Thymus (tissue), 11 donors: ENCODE data around the gene DGKE. TPM values are rescaled to one million over a fixed set of nuclear protein-coding genes. Genes with fewer than 3 reads are reported as not detected.

Experiments
- DNase-seq, 9 donors: peaks; one replicate each; pipeline ENCODE4 v3.0.0-alpha.2; 2013; ENCODE audit warnings: low spot score in 9 of 9, low read depth in 6 of 9, missing footprints in 1 of 9
- H3K27ac ChIP-seq, 2 donors: one replicate each; pipeline ENCODE4 v1.5.1; 2013; ENCODE audit warnings: control low read depth in 1 of 2, low read depth in 1 of 2, low read length in 1 of 2, mild to moderate bottlenecking in 1 of 2, moderate library complexity in 1 of 2
- H3K27me3 ChIP-seq, 2 donors: one replicate each; pipeline ENCODE4 v1.5.1; 2013; ENCODE audit warnings: low read length in 1 of 2; ENCODE audit not compliant: control insufficient read depth in 2 of 2, insufficient read depth in 1 of 2
- H3K36me3 ChIP-seq, 2 donors: one replicate each; pipeline ENCODE4 v1.5.1; 2013; ENCODE audit warnings: low read length in 1 of 2, mild to moderate bottlenecking in 1 of 2, moderate library complexity in 1 of 2; ENCODE audit not compliant: control insufficient read depth in 2 of 2, insufficient read depth in 2 of 2
- H3K4me1 ChIP-seq, 2 donors: one replicate each; pipeline ENCODE4 v1.5.1; 2013; ENCODE audit warnings: low read length in 2 of 2; ENCODE audit not compliant: control insufficient read depth in 2 of 2, insufficient read depth in 2 of 2
- H3K4me3 ChIP-seq, 2 donors: one replicate each; pipeline ENCODE4 v1.5.1; 2013; ENCODE audit warnings: low read length in 2 of 2, control low read depth in 1 of 2, mild to moderate bottlenecking in 1 of 2
- H3K9me3 ChIP-seq, 2 donors: one replicate each; pipeline ENCODE4 v1.5.1; 2013; ENCODE audit warnings: low read length in 1 of 2, mild to moderate bottlenecking in 1 of 2; ENCODE audit not compliant: control insufficient read depth in 2 of 2, insufficient read depth in 1 of 2
- WGBS: extraction: QIAGEN DNeasy Blood & Tissue Kit; methylation state at CpG from one replicate; pipeline ENCODE4 v1.1.7; 2013; 5-methylcytosine and 5-hydroxymethylcytosine counted together
- polyA plus RNA-seq: library from polyadenylated mRNA; stranded (reverse); fragments of 200-250 nt; gene quantifications from one replicate; pipeline ENCODE4 v1.2.3, GENCODE V29; 2013
- total RNA-seq: library from RNA; stranded (reverse); fragments of 120-200 nt; gene quantifications from one replicate; pipeline ENCODE4 v1.2.4, GENCODE V29; 2013
- donor health status: healthy.

The DGKE gene
- total and polyA plus RNA-seq, 2 donors = 8.9 to 15.8 TPM

- peaks cover 19 to 28% of the 10 kb centered on the region in 2 donors for H3K4me1 ChIP-seq
- peak overlapping the region; percentile 81 to 89 for H3K4me3 ChIP-seq
- peaks cover 3 to 10% of the 10 kb centered on the region in 2 donors for H3K36me3 ChIP-seq
- H3K9me3 ChIP-seq = no peaks in the 10 kb centered on the region
- H3K27ac ChIP-seq = peak overlapping the region in 1 of 2 donors; percentile 96
- no peak for DNase-seq
- 71% methylated on average over 4 of the region's 4 CpGs for WGBS
- no peaks in the 10 kb centered on the region for H3K27me3 ChIP-seq
Observed at GRCh38 chr17:56832446-56832845, 1.5 kb upstream of the DGKE start.

- H3K36me3 ChIP-seq = peaks cover 4 to 7% of the 10 kb centered on the region in 2 donors
- peaks cover 20 to 28% of the 10 kb centered on the region in 2 donors for H3K4me1 ChIP-seq
- no peaks in the 10 kb centered on the region for H3K27me3 ChIP-seq
- under 1% methylated on average over 95 of the region's 95 CpGs for WGBS
- peak in 7 of 9 donors; percentile 50 to 89 (median 70) for DNase-seq
- peak overlapping the region; percentile 91 to 96 for H3K27ac ChIP-seq
- no peaks in the 10 kb centered on the region for H3K9me3 ChIP-seq
- peak overlapping the region; percentile 81 to 89 for H3K4me3 ChIP-seq
Observed at GRCh38 chr17:56833057-56833808, 718 bp upstream of the DGKE start.

GRCh38 chr17:56834380-56835263 lies 671 bp downstream of the DGKE start:
- peaks cover 7% of the 10 kb centered on the region in 2 donors for H3K36me3 ChIP-seq
- H3K27me3 ChIP-seq = no peaks in the 10 kb centered on the region
- H3K4me3 ChIP-seq = peak overlapping the region; percentile 82 to 89
- peak overlapping the region; percentile 53 to 75 for H3K27ac ChIP-seq
- peaks cover 22 to 28% of the 10 kb centered on the region in 2 donors for H3K4me1 ChIP-seq
- H3K9me3 ChIP-seq = no peaks in the 10 kb centered on the region
- WGBS = 3% methylated on average over 81 of the region's 81 CpGs
- DNase-seq = peak in 3 of 9 donors; percentile 62 to 77 (median 67)

GRCh38 chr17:56835264-56835585 lies 1.3 kb downstream of the DGKE start:
- 86% methylated on average over 7 of the region's 7 CpGs for WGBS
- Histone ChIP-seq H3K9me3 (no peaks in the 10 kb centered on the region), H3K36me3 (peaks cover 8 to 11% of the 10 kb centered on the region in 2 donors), H3K27me3 (no peaks in the 10 kb centered on the region), H3K4me1 (peaks cover 22 to 28% of the 10 kb centered on the region in 2 donors), H3K27ac (no peak overlapping the region), H3K4me3 (peak overlapping the region; percentile 82 to 89)
- peak in 1 of 9 donors; percentile 30 for DNase-seq

- DNase-seq = no peak
- 85% methylated on average over 3 of the region's 3 CpGs for WGBS
- peaks cover 11 to 14% of the 10 kb centered on the region in 2 donors for H3K4me1 ChIP-seq
Observed at GRCh38 chr17:56838687-56839086, 4.7 kb downstream of the DGKE start.

GRCh38 chr17:56842577-56842976 lies 8.6 kb downstream of the DGKE start:
- H3K27me3 ChIP-seq = no peaks in the 10 kb centered on the region
- H3K27ac ChIP-seq = no peak overlapping the region
- H3K4me3 ChIP-seq = no peak overlapping the region
- H3K36me3 ChIP-seq = peaks cover 12 to 22% of the 10 kb centered on the region in 2 donors
- 96% methylated on average over 2 of the region's 2 CpGs for whole genome bisulfite sequencing
- H3K9me3 ChIP-seq = no peaks in the 10 kb centered on the region
- no peak for DNase-seq
- H3K4me1 ChIP-seq = peaks cover 0 to 3% of the 10 kb centered on the region in 2 donors

More at GRCh38 chr17:56838687-56839086, 4.7 kb downstream of the DGKE start:
- H3K27me3 ChIP-seq = no peaks in the 10 kb centered on the region
- no peaks in the 10 kb centered on the region for H3K9me3 ChIP-seq
- no peak overlapping the region for H3K4me3 ChIP-seq
- no peak overlapping the region for H3K27ac ChIP-seq
- peaks cover 9 to 21% of the 10 kb centered on the region in 2 donors for H3K36me3 ChIP-seq

- peaks cover 20 to 27% of the 10 kb centered on the region in 2 donors for H3K36me3 ChIP-seq
- H3K27me3 ChIP-seq = no peaks in the 10 kb centered on the region
- DNase-seq = no peak
- peaks cover 4 to 8% of the 10 kb centered on the region in 2 donors for H3K4me1 ChIP-seq
- WGBS = 100% methylated on average over 1 of the region's 1 CpG
- H3K27ac ChIP-seq = no peak overlapping the region
- H3K9me3 ChIP-seq = no peaks in the 10 kb centered on the region
- H3K4me3 ChIP-seq = no peak overlapping the region
Observed at GRCh38 chr17:56845934-56846333, 12.0 kb downstream of the DGKE start.

GRCh38 chr17:56847106-56847505 lies 13.2 kb downstream of the DGKE start:
- no peaks in the 10 kb centered on the region for H3K27me3 ChIP-seq
- no peak overlapping the region for H3K27ac ChIP-seq
- H3K4me1 ChIP-seq = peaks cover 8 to 14% of the 10 kb centered on the region in 2 donors
- no peak for DNase-seq
- H3K36me3 ChIP-seq = peaks cover 25 to 29% of the 10 kb centered on the region in 2 donors
- no peak overlapping the region for H3K4me3 ChIP-seq
- H3K9me3 ChIP-seq = no peaks in the 10 kb centered on the region
- WGBS = 96% methylated on average over 4 of the region's 4 CpGs

- no peaks in the 10 kb centered on the region for H3K27me3 ChIP-seq
- WGBS = 83% methylated on average over 3 of the region's 3 CpGs
- H3K27ac ChIP-seq = no peak overlapping the region
- no peak overlapping the region for H3K4me3 ChIP-seq
- no peak for DNase-seq
- H3K4me1 ChIP-seq = peaks cover 8 to 14% of the 10 kb centered on the region in 2 donors
- H3K9me3 ChIP-seq = no peaks in the 10 kb centered on the region
- peaks cover 25 to 27% of the 10 kb centered on the region in 2 donors for H3K36me3 ChIP-seq
Observed at GRCh38 chr17:56849131-56849530, 15.2 kb downstream of the DGKE start.
